Prostate gland (tissue), 2 donors: ENCODE data around the gene MRPS6. TPM values are rescaled to one million over a fixed set of nuclear protein-coding genes. Genes with fewer than 3 reads are reported as not detected.

Source experiments
- DNase-seq: peaks from one replicate; pipeline ENCODE4 v3.0.0-alpha.2; 2019; ENCODE audit warnings: low spot score
- H3K27ac ChIP-seq, 2 donors: fragments of 200-600 bp; sonication (generic); 2 replicates each; pipeline ENCODE4 v1.5.1; 2017 to 2019
- H3K27me3 ChIP-seq: fragments of 200-600 bp; sonication (generic); replicated peaks from 2 replicates; pipeline ENCODE4 v1.5.1; 2019; ENCODE audit not compliant: insufficient read depth
- H3K36me3 ChIP-seq, 2 donors: fragments of 200-600 bp; sonication (generic); 1 replicate in 1 of 2; 2 replicates in 1 of 2; pipeline versions ENCODE4 v1.5.1 to v1.8.1; 2017 to 2019
- H3K4me1 ChIP-seq: fragments of 200-600 bp; sonication (generic); replicated peaks from 2 replicates; pipeline ENCODE4 v1.5.1; 2019
- H3K4me3 ChIP-seq, 2 donors: fragments of 200-600 bp; sonication (generic); 2 replicates each; pipeline ENCODE4 v1.5.1; 2017 to 2019
- H3K9me3 ChIP-seq: fragments of 200-600 bp; sonication (generic); 2 replicates; pipeline ENCODE4 v1.5.1; 2017
- CTCF ChIP-seq, 4 experiments: fragments of 200-600 bp in 2 of 4; fragments of 450-650 bp in 2 of 4; sonication (generic) in 2 of 4; IDR thresholded peaks; 1 replicate in 3 of 4; 2 replicates in 1 of 4; pipeline ENCODE4 v1.5.1; 2016 to 2019; ENCODE audit warnings: antibody characterized with exemption in 4 of 4, mild to moderate bottlenecking in 2 of 4, moderate library complexity in 2 of 4
- POLR2A ChIP-seq: fragments of 450-650 bp; IDR thresholded peaks from one replicate; pipeline ENCODE4 v1.6.1; 2016; ENCODE audit warnings: antibody characterized with exemption, mild to moderate bottlenecking
- POLR2AphosphoS5 ChIP-seq: sonication (generic); formaldehyde crosslinking; IDR thresholded peaks from one replicate; pipeline ENCODE4 v1.6.1; 2017; ENCODE audit warnings: antibody characterized with exemption
- WGBS: methylation state at CpG from one replicate; pipeline ENCODE4 v1.1.5; 2018; 5-methylcytosine and 5-hydroxymethylcytosine counted together
- intact Hi-C: fragments of 100-400 bp; cut with DNase I; formaldehyde crosslinking; loops from one replicate; pipeline ENCODE4 v1.14.2; 2022
- total RNA-seq, 2 donors: library from RNA; depleted of rRNA; stranded (reverse); fragments of >200 nt; gene quantifications; one replicate each; pipeline ENCODE4 v1.1.0, GENCODE V29; 2016

The MRPS6 gene
- total RNA-seq, 2 donors from 2014 or later = 24.9 to 75.8 TPM

- no peaks in the 10 kb centered on the region for H3K4me1 ChIP-seq
- no peak for DNase-seq
- no peaks in the 10 kb centered on the region for H3K9me3 ChIP-seq
- H3K36me3 ChIP-seq = no peaks in the 10 kb centered on the region
- no peak overlapping the region for H3K27ac ChIP-seq
- WGBS = 69% methylated on average over 3 of the region's 3 CpGs
- H3K27me3 ChIP-seq = no peaks in the 10 kb centered on the region
- H3K4me3 ChIP-seq = no peak overlapping the region
- TF ChIP-seq CTCF (IDR thresholded peaks at IDR 0.05) (no peak), POLR2AphosphoS5 (no peak), POLR2A (no peak)
- intact Hi-C loops = no loop called here
Measured at GRCh38 chr21:34156957-34157356, 83.6 kb downstream of the MRPS6 start.

DNA sequence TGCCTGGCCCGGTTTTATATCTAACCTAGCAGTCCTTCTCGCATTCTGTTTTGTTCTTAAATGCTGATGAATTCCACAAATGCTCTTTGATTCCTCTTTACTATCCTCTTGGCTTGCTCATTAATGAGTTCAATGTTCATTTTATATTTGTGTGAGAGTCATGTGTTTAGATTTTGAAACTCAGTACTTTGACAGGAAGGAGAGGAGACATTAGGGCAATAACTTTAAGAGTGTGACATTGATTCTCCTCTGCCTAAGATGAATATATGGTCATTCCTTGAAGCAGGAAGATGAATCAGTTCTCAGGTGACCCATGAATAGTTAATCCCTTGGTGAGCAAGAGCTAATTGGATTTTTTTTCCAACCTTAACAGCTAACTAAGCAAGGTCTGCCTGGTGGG is 84.1 kb downstream of the MRPS6 start:
- Histone ChIP-seq H3K4me1 (no peaks in the 10 kb centered on the region), H3K27me3 (no peaks in the 10 kb centered on the region), H3K4me3 (no peak overlapping the region), H3K9me3 (no peaks in the 10 kb centered on the region), H3K27ac (no peak overlapping the region), H3K36me3 (no peaks in the 10 kb centered on the region)
- WGBS = 89% methylated on average over 2 of the region's 2 CpGs
- TF ChIP-seq POLR2AphosphoS5 (no peak), POLR2A (no peak), CTCF (IDR thresholded peaks at IDR 0.05) (no peak)
- intact Hi-C loops = no loop called here
- DNase-seq = no peak

DNA sequence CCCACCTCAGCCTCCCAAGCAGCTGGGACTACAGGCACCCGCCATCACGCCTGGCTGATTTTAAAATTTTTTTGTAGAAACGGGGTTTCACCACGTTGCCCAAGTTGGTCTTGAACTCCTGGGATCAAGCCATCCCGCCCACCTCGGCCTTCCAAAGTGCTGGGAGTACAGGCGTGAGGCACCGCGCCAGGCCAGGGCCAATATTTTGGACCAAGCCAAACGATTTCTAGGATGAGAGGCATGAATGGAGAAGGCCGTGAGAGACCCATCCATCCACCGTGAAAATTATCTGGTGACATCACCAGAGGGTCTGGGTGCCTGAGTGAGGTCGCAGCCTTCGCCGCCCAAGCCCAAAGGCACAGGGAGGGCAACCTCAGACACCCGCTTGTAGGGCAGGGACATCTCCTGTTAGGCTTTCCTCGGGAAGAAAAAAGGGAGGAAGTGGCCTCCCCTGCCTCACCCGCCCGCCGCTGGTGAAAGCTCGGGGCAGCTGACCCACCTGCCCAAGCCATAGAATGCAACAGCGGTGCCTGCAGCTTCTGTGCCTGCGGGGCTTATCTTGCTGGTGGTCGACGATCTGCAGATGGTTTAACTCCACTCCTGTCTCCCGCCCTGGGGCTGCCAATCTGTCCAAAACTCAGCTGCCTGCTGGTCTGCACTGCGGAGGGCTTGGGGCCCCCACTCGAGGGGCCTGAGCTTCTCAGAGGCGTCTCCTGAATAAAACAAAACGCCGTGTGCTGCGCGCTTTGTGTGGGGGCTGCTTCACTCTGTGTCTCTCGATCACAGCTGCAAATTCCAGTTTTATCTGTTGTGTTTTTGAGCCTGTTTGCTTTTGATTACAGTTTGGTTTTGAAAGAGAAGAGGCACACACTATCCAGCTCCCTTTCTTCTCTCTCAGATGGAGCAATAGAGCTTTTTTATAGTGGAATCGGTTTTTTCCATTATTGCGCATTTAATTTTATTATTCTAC is 85.8 kb downstream of the MRPS6 start:
- H3K4me1 ChIP-seq = no peaks in the 10 kb centered on the region
- H3K9me3 ChIP-seq = no peaks in the 10 kb centered on the region
- WGBS = 93% methylated on average over 36 of the region's 36 CpGs
- DNase-seq = no peak
- no peaks in the 10 kb centered on the region for H3K27me3 ChIP-seq
- H3K27ac ChIP-seq = no peak overlapping the region
- TF ChIP-seq POLR2AphosphoS5 (no peak), CTCF (IDR thresholded peaks at IDR 0.05) (no peak), POLR2A (no peak)
- no peaks in the 10 kb centered on the region for H3K36me3 ChIP-seq
- no peak overlapping the region for H3K4me3 ChIP-seq
- intact Hi-C loops = no loop called here

DNA sequence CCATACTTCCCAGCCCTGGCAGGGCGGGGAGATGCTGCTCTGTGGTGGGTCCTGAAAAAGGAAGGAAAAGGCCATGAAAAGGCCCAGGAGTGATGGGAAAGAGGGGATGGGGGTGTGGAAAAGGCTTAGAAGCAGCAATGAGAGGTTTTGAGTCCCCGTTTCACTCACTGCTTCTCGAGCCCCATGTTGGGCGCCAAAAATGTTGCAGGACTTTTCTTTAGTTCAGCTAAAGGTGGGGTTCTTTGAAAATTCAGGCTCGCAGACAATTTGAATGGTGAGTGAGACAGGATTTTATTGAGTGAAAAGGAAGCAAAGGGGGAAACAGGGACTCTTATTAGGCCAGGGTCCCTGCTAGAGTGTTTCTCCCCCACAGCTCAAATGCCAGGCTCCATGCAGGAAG is 93.1 kb downstream of the MRPS6 start:
- intact Hi-C loops = no loop called here
- no peaks in the 10 kb centered on the region for H3K36me3 ChIP-seq
- WGBS = 94% methylated on average over 5 of the region's 5 CpGs
- peaks cover 6% of the 10 kb centered on the region for H3K9me3 ChIP-seq
- no peaks in the 10 kb centered on the region for H3K27me3 ChIP-seq
- H3K4me3 ChIP-seq = no peak overlapping the region
- DNase-seq = no peak
- H3K4me1 ChIP-seq = no peaks in the 10 kb centered on the region
- no peak overlapping the region for H3K27ac ChIP-seq
- TF ChIP-seq POLR2A (no peak), POLR2AphosphoS5 (no peak), CTCF (IDR thresholded peaks at IDR 0.05) (no peak)

- Histone ChIP-seq H3K27ac (no peak overlapping the region), H3K36me3 (no peaks in the 10 kb centered on the region), H3K4me1 (no peaks in the 10 kb centered on the region), H3K27me3 (no peaks in the 10 kb centered on the region), H3K4me3 (no peak overlapping the region), H3K9me3 (peaks cover 6% of the 10 kb centered on the region)
- intact Hi-C loops = no loop called here
- WGBS = 97% methylated on average over 2 of the region's 2 CpGs
- TF ChIP-seq POLR2AphosphoS5 (no peak), CTCF (IDR thresholded peaks at IDR 0.05) (no peak), POLR2A (no peak)
- no peak for DNase-seq
Measured at GRCh38 chr21:34170886-34171285, 97.5 kb downstream of the MRPS6 start.
